Motor neuron (in vitro differentiated cells): ENCODE results near the gene PMVK. TPM values are rescaled to one million over a fixed set of nuclear protein-coding genes. Genes with fewer than 3 reads are reported as not detected.

Experiments used
- ATAC-seq, 8 experiments: fragments of 200-7000 bp; cut with Tn5 transposase; replicated peaks in 6 of 8; 2 replicates each; pipeline ENCODE4 v1.8.0; 2021; ENCODE audit warnings: mild to moderate bottlenecking in 8 of 8, moderate library complexity in 8 of 8
- H3K27ac ChIP-seq, 2 donors: fragments of 250-450 bp; sonication (Bioruptor Pico); 2 replicates each; pipeline ENCODE4 v1.9.0; 2021; ENCODE audit warnings: antibody characterized with exemption in 2 of 2, mild to moderate bottlenecking in 2 of 2, moderate library complexity in 1 of 2
- H3K4me1 ChIP-seq, 2 donors: fragments of 250-450 bp; sonication (Bioruptor Pico); replicated peaks in 1 of 2; 2 replicates each; pipeline ENCODE4 v1.6.1; 2021; ENCODE audit warnings: antibody characterized with exemption in 2 of 2, mild to moderate bottlenecking in 2 of 2, moderate library complexity in 1 of 2
- H3K4me3 ChIP-seq, 5 donors: fragments of 250-450 bp; sonication (Bioruptor Pico); 2 replicates each; pipeline ENCODE4 v1.9.0; 2021; ENCODE audit warnings: antibody characterized with exemption in 5 of 5, mild to moderate bottlenecking in 5 of 5, moderate library complexity in 4 of 5
- WGBS, 10 experiments: fragments of 450-650 bp; shearing (Covaris generic); methylation state at CpG; one replicate each; pipeline ENCODE4 v1.0.0; 2022; 5-methylcytosine and 5-hydroxymethylcytosine counted together
- in situ Hi-C, 9 experiments: fragments of 400-800 bp; cut with MboI; loops; one replicate each; pipeline ENCODE4 v1.15.0; 2021; ENCODE audit warnings: low sequenced_read_pairs in 9 of 9, low pct_unique_long_range_greater_than_20kb in 2 of 9; ENCODE audit not compliant: unreplicated experiment in 9 of 9
- total RNA-seq, 8 experiments: library from RNA; unstranded; fragments of 300-600 nt; gene quantifications; 2 replicates each; pipeline versions ENCODE4 v1.2.3 to v1.2.4, GENCODE V29; 2022

The PMVK gene
- total RNA-seq, 8 experiments from 2014 or later, result 11.5 to 47.1 (median 24.6) TPM

- WGBS, 10 experiments, result 53 to 100% (median 86%) methylated on average over 1 to 6 of the region's 6 CpGs; no CpG with 5 or more reads in 4 of the 10 experiments
- in situ Hi-C loops, result loop anchor here in 5 of 9 experiments (25.0 kb wide), 2 partner anchors 137 to 237 kb away; no protein-coding TSS in a partner anchor
- Histone ChIP-seq H3K27ac (no peak overlapping the region), H3K4me3 (no peak overlapping the region), H3K4me1 (no peaks in the 10 kb centered on the region)
- no peak for ATAC-seq
These were observed 37.5 kb downstream of the PMVK start for GRCh38 chr1:154899041-154899440.

- Histone ChIP-seq H3K4me3 (no peak overlapping the region), H3K4me1 (no peaks in the 10 kb centered on the region), H3K27ac (no peak overlapping the region)
- WGBS, 10 experiments, result 40 to 79% (median 76%) methylated on average over 1 to 10 of the region's 10 CpGs; no CpG with 5 or more reads in 6 of the 10 experiments
- in situ Hi-C loops, result loop anchor here in 5 of 9 experiments (25.0 kb wide), 2 partner anchors 135 to 235 kb away; no protein-coding TSS in a partner anchor
- ATAC-seq, result peak in 3 of 8 experiments; percentile 29 to 91 (median 77)
These were observed 39.7 kb downstream of the PMVK start for GRCh38 chr1:154896771-154897286.

- peak in 1 of 8 experiments; percentile 16 for ATAC-seq
- Histone ChIP-seq H3K27ac (no peak overlapping the region), H3K4me1 (no peaks in the 10 kb centered on the region), H3K4me3 (no peak overlapping the region)
- WGBS, 10 experiments, result 28 to 92% (median 77%) methylated on average over 2 to 7 of the region's 7 CpGs; no CpG with 5 or more reads in 3 of the 10 experiments
- in situ Hi-C loops, result loop anchor here in 5 of 9 experiments (25.0 kb wide), 2 partner anchors 133 to 233 kb away; no protein-coding TSS in a partner anchor
These were observed 40.7 kb downstream of the PMVK start for GRCh38 chr1:154895798-154896197.

GRCh38 chr1:154891452-154891851, 45.1 kb downstream of the PMVK start:
- 27 to 89% (median 76%) methylated on average over 1 of the region's 1 CpG for WGBS, 10 experiments
- in situ Hi-C loops, result loop anchor here in 5 of 9 experiments (25.0 kb wide), 2 partner anchors 129 to 229 kb away; no protein-coding TSS in a partner anchor
- Histone ChIP-seq H3K4me3 (no peak overlapping the region), H3K4me1 (no peaks in the 10 kb centered on the region), H3K27ac (no peak overlapping the region)
- no peak for ATAC-seq

GRCh38 chr1:154888757-154889156, 47.8 kb downstream of the PMVK start:
- no peak overlapping the region for H3K27ac ChIP-seq
- 48 to 100% (median 74%) methylated on average over 2 to 7 of the region's 7 CpGs for WGBS, 10 experiments
- H3K4me3 ChIP-seq, result no peak overlapping the region
- in situ Hi-C loops, result loop anchor here in 7 of 9 experiments (10.0 to 25.0 kb wide), 3 partner anchors 126 to 226 kb away; no protein-coding TSS in a partner anchor
- no peak for ATAC-seq
- peaks cover 0 to 10% of the 10 kb centered on the region in 2 donors for H3K4me1 ChIP-seq

GRCh38 chr1:154886281-154887015, 50.1 kb downstream of the PMVK start:
- H3K27ac ChIP-seq, result no peak overlapping the region
- peaks cover 0 to 10% of the 10 kb centered on the region in 2 donors for H3K4me1 ChIP-seq
- ATAC-seq, result peak in 1 of 8 experiments; percentile 17
- H3K4me3 ChIP-seq, result no peak overlapping the region
- 0 to 77% (median 50%) methylated on average over 1 to 3 of the region's 5 CpGs; no CpG with 5 or more reads in 3 of the 10 experiments for WGBS, 10 experiments
- in situ Hi-C loops, result loop anchor here in 7 of 9 experiments (10.0 to 25.0 kb wide), 3 partner anchors 124 to 224 kb away; no protein-coding TSS in a partner anchor

- 20 to 100% (median 75%) methylated on average over 2 to 6 of the region's 6 CpGs; no CpG with 5 or more reads in 1 of the 10 experiments for WGBS, 10 experiments
- H3K4me3 ChIP-seq, result no peak overlapping the region
- in situ Hi-C loops, result loop anchor here in 8 of 9 experiments (5.0 to 25.0 kb wide), 4 partner anchors 123 to 223 kb away; no protein-coding TSS in a partner anchor
- H3K4me1 ChIP-seq, result peaks cover 0 to 10% of the 10 kb centered on the region in 2 donors
- peak in 1 of 8 experiments; percentile 24 for ATAC-seq
- no peak overlapping the region for H3K27ac ChIP-seq
These were observed 51.4 kb downstream of the PMVK start for GRCh38 chr1:154884869-154885701.

GRCh38 chr1:154883919-154884868, 52.3 kb downstream of the PMVK start:
- H3K27ac ChIP-seq, result no peak overlapping the region
- 55 to 100% (median 73%) methylated on average over 2 to 13 of the region's 15 CpGs for WGBS, 10 experiments
- no peak for ATAC-seq
- peaks cover 4 to 10% of the 10 kb centered on the region in 2 donors for H3K4me1 ChIP-seq
- in situ Hi-C loops, result loop anchor here in 8 of 9 experiments (5.0 to 25.0 kb wide), 4 partner anchors 122 to 222 kb away; no protein-coding TSS in a partner anchor
- H3K4me3 ChIP-seq, result no peak overlapping the region

GRCh38 chr1:154881820-154882535, 54.5 kb downstream of the PMVK start:
- peaks cover 14 to 15% of the 10 kb centered on the region in 2 donors for H3K4me1 ChIP-seq
- ATAC-seq, result no peak
- 0 to 77% (median 60%) methylated on average over 1 to 10 of the region's 10 CpGs; no CpG with 5 or more reads in 3 of the 10 experiments for WGBS, 10 experiments
- H3K4me3 ChIP-seq, result no peak overlapping the region
- in situ Hi-C loops, result loop anchor here in 8 of 9 experiments (5.0 to 25.0 kb wide), 4 partner anchors 120 to 220 kb away; no protein-coding TSS in a partner anchor
- H3K27ac ChIP-seq, result no peak overlapping the region

GRCh38 chr1:154880671-154881070, 55.8 kb downstream of the PMVK start:
- no peak overlapping the region for H3K4me3 ChIP-seq
- H3K27ac ChIP-seq, result no peak overlapping the region
- peak in 2 of 8 experiments; percentile 60 to 67 for ATAC-seq
- WGBS, 10 experiments, result 0 to 85% (median 39%) methylated on average over 1 to 5 of the region's 5 CpGs; no CpG with 5 or more reads in 3 of the 10 experiments
- H3K4me1 ChIP-seq, result peaks cover 14 to 15% of the 10 kb centered on the region in 2 donors
- in situ Hi-C loops, result loop anchor here in 8 of 9 experiments (5.0 to 25.0 kb wide), 4 partner anchors 118 to 218 kb away; no protein-coding TSS in a partner anchor

GRCh38 chr1:154879038-154879421, 57.5 kb downstream of the PMVK start:
- Histone ChIP-seq H3K27ac (no peak overlapping the region), H3K4me1 (peaks cover 4 to 15% of the 10 kb centered on the region in 2 donors), H3K4me3 (no peak overlapping the region)
- peak in 1 of 8 experiments; percentile 2 for ATAC-seq
- in situ Hi-C loops, result loop anchor here in 5 of 9 experiments (25.0 kb wide), 2 partner anchors 117 to 217 kb away; no protein-coding TSS in a partner anchor
- 30 to 100% (median 86%) methylated on average over 1 to 8 of the region's 16 CpGs; no CpG with 5 or more reads in 3 of the 10 experiments for WGBS, 10 experiments
